HG03039 (cell line): ENCODE results near the gene TRPM3.

ENCODE experiments used
- ATAC-seq: cut with Tn5 transposase; IDR thresholded peaks from one replicate; pipeline ENCODE4 v1.9.1; 2021; ENCODE audit warnings: mild to moderate bottlenecking, moderate library complexity; ENCODE audit not compliant: unreplicated experiment

Gene TRPM3

DNA sequence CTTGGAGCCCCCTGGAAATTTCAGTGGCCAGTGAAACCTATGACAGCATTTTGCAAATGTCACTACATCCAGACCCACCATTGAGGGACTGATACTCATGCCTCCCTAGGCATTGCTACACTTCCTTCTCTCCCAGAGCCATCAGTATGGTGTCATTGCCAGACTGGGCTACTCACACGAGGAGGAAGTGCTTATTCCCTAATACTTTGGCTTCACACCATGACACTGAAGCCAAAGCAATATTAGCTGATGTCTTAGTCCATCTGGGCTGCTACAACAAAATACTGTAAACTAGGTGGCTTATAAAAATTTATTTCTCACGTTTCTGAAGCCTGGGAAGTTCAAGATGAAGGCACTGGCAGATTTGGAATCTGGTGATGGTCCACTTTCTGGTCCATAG, 22.6 kb downstream of the TRPM3 start:
- ATAC-seq: no peak

DNA sequence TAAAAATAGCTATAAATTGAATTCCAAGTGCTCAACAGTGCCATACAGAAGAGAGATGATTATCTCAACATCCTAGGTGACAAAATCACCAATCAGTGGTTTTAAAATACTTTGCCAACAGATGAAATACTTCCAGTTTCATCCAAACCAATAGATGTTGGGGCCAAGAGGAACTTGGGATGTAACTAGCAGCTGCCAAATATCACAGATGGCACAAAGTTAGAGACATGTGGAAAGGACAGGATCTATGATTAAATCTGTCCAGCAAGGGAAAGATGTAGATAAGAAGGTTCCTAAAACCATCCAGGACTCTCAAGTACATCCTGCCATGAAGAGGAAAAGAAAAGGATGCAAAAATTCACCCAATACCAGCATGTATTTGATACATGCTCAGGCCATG, 23.8 kb downstream of the TRPM3 start:
- ATAC-seq: no peak

DNA sequence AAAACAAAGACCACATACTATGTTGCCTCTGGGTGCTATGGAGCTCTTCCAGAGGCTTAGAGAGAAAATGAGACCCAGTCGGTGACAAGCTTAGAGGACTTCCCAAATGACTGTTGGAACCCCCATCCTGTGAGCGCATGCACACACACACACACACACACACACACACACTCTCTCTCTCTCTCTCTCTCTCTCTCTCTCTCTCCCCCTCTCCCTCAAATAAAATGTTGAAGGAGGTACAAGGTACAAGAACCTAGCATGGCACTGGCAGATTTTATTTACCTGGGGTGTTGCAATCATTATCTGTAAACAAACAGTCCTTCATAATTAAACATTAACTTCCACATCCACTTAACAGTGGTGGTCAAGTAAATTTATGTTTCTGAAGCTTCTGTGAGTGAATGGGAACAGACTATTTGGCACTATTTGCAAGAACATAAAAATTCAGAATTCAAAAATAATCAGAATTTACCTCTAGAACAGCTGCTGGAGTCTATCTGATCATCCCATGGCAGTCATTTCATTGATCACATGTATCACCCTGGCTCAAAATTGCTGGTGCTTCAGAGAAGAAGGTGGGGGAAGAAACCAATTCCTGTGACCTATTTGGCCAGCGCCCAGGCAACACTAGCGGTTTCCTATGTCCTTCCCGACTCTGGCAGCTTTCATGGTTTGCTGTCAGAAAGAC, 24.9 kb downstream of the TRPM3 start:
- ATAC-seq: no peak

DNA sequence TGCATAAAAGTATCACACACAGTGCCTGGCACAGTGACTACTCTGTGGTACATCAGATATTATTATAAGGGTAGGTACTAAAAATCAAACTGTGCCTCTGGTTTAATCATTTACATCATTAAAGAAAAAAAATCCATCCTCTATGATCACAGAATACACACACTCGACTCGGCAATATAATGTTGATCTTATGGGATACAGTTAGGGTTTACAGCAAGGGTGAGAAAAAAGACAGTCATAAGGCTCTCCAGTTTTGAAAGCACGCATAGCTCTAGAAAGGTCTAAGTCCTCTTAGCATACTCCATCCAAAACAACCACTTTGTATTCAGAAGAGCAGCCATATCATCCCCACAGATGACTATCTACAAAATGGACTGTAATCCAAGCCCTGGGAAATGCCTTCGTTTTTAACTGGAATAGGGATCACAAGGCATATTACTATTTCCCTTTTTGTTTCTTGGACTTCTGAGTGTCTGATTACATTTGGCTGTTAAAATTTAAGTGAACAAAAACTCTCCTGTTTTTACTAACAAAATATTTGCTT, 26.6 kb downstream of the TRPM3 start:
- ATAC-seq: no peak

DNA sequence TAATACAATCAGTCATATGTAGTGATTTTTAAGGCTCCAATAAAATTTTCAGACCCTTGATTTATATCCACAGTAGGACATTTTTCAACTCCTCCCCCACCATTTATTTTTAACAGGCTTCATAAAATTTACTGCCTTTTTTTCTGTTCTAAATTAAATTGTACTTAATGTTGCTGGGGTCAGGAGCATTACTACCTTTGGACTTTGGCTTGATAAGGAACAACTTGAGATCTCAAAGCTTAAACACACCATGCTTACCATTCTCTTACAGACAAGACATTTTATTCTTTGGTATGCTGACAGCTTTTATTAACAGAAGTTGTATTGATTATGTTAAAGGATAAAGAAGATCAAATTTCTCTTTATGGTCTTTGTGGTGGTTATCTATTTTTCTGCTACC, 30.5 kb downstream of the TRPM3 start:
- ATAC-seq: no peak

DNA sequence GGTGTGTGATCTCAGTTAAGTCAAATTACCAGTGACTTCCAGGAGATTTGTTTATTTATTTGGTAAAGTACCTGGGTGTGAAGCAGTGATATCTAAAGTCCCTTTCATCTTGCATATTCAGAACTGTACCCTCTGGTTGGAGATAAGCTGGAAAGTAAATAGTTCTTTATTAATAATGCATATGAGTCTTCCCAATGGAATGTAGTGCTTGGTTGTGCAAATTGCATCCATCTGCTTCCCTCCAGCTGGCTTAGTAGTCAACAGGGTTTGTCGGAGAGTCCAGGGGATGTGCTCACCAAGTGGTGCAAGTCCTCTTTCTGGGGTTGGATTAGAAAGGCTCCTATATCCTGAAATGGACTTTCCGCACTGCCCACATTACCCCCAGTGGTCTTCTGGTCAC, 42.0 kb downstream of the TRPM3 start:
- ATAC-seq: no peak

DNA sequence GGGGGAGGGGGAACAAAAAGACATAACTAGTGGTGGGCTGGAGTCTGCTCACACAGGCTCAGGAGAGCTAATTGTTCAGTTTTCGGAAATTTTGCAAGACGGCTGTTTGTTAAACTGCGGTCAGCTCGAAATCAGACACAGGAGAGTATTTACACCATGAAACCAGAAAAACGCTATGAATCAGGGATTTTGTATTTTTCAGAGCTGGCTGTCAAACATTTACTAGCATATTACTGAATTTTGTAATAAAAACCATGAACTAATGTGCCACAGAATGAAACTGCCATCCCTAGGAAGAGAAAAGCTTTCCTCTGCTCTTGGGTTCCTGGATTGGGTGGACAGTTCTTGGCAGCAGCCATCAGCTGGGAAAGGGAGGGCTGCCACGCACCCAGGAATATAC, 45.3 kb downstream of the TRPM3 start:
- ATAC-seq: no peak

DNA sequence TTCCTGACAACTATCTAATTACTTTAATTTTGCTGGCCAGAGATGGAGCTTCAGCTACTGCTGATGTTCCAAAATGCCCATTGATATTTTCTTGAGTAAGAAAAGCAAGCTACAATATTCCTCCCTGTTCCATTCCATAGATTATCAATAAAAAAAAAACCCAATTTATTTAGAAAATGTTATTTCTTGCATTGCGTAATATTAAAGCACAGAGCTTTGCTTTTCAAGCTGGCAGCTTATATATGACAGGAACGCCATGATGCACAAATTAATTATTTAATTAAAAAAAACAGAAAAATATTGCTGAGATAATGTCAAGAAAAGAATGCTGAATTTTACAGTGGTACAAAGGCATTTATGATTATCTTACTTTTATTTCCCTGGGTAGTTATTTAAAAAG, 47.9 kb downstream of the TRPM3 start:
- no peak for ATAC-seq

DNA sequence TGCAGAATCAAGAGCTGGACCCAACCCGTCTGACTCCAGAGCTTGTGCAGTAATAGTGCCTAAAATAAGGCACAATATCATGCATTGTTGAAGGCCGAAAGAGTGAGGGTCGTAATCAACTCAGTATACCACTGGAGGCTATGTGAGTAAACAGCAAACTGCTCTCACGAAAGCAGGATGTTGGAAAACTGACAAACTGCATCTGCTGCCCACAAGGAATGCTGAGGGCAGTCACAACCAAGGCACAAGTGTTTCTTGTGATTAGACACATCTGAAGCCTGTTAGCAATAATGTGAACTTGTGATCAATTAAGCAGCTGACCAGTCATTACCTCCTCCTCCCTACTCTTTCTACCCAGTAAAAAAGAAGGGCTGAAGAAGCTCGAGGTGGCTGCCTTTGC, 48.8 kb downstream of the TRPM3 start:
- ATAC-seq: no peak

DNA sequence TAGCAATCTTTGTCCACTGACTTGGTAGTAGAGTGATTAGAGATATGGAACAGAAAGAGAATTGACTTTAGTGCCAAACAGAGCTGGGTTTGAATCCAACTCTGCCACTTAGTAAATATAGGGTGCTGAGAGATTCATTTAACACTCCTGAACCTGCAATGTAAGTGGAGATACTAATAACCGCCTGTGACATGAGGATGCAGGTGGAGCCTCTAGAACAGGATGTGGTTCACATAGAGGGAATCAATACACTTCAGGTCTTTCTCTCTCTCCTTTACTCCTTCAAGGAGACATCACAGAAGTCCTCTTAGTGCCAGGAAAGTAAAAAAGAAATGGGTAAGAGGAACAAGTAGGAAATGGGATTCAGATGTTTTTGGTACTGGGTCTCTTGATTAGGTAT, 49.8 kb downstream of the TRPM3 start:
- ATAC-seq: no peak

DNA sequence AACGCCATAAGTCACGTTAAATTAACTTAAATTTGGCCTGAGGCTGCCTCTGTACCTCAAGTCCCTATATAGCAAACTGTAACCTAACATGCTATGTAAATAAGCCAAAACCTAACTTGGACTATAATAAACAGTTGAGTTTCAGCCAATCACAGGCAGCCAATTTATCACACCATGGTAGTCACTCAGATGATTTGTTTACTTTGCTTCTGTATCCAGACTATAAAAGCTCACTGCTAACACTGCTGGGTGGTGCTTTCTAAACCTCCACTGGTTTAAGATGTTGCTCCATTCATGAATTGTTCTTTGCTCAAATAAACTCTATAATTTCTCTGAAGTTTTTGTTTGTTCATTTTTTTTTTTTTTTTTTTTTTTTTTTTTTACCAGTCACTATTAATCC, 62.8 kb downstream of the TRPM3 start:
- no peak for ATAC-seq

DNA sequence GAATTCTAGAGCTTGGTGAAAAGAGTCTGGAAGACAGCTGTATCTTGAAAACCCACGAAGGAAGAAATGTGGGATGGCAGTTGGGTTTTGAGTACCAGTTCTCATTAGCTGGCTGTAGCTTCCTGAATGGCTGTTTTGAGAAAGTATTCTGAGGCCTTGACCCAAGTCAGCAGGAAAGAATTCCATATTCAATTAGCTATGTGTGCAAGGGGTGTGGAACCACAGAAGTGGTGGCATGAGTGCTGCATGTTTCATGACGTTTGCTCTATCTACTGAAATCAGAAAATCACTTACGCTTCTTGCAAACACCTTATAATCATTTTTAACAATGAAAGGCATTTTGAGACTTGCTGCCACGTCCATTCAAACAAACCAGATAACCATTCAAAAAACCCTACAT, 69.1 kb downstream of the TRPM3 start:
- no peak for ATAC-seq

DNA sequence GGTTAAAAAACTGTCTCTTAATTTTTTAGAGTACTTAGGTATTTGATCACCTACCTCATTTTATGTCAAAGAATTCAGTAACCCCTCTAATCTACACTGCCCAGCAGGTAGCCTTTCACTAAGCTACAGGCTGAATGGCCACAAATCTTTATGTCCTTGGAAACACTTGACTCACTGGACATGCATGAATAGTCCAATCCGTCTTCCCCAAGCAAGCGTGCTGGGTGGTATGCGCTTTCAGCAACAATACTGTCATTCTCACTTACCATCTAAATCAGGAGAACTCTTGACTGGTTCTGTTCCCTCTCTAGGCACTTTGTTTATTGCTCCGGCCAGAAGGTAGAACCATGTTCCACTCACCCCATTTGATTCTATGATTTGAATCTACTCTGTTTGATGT, 73.1 kb downstream of the TRPM3 start:
- no peak for ATAC-seq

DNA sequence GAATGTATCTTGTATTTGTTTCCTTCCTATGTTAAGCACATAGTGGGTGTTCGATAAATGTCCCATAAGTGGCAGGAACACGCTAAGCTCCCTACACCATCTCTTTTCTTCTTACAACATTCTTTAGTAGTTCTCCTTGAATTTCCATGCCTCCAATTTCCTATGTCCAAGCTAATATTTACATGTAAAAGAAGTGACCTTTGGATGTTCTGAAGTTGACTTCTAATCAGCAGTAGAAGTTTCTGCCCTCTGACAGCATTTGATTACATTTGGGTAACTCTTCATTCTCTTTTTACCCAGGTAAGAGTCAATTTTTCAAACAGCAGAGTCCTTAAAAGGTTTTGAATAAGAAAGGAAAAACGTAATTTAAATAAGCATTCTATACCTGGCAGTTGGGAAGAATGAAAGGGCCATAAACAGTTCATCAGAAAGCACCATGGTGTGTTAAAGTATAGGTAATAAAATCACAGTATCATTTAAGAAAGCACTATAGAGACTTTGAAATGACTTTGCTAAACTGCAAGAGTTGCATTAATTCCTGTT, 78.9 kb downstream of the TRPM3 start:
- ATAC-seq: no peak

DNA sequence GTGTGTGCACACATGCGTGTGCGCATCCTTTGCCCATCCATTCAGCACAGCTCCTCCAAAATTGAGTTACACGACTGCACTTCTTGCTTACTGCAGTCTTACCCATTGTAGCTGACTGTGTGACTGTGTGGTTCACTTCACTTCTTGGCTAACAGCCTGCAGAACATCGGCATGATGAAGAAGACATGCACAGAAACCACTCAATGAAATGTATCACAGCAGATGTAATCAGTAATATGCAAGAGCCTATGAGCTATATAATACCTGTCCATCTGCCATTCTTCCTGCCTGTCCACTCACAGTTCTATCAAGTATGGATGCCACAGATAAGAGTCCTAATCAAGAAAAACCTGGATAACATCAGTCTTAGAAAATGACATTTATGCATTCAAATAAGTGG, 83.9 kb downstream of the TRPM3 start:
- ATAC-seq: no peak

DNA sequence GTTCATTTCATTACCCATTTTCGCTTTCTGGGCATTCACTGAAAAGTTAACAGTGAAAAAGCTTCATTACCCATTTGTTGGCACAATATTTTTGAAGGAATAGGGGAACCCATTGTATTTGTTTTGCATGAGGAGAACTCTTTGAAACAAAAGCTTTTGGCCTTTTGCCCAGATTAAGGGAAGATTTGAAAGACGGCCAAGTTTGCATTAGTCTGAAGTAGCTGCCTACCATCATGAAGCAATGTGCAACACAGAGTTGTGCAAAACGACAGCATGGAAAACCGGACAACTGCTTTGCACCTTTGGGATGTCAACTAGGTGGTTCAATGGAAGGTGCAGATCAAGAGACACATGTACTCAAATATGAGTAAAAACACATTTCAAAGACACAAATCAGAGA, 84.9 kb downstream of the TRPM3 start:
- no peak for ATAC-seq

DNA sequence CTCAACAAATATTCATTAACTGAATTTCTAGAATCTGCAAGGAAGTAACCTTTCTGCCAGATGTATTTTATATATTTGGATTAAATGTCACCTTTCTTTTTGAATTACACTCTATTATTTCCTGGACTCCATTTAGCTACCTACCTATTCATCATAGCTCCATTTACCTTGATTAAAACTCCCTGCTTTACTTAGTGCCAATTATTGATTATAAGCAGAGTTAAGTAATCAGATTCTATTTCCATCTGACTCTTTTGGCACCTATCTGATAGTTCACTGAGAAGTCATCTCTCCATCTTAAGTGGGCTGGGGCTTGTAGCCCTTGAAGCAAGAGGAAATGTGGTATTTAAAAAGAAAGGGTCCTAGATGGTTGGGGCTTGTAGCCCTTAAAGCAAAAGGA, 88.6 kb downstream of the TRPM3 start:
- no peak for ATAC-seq

DNA sequence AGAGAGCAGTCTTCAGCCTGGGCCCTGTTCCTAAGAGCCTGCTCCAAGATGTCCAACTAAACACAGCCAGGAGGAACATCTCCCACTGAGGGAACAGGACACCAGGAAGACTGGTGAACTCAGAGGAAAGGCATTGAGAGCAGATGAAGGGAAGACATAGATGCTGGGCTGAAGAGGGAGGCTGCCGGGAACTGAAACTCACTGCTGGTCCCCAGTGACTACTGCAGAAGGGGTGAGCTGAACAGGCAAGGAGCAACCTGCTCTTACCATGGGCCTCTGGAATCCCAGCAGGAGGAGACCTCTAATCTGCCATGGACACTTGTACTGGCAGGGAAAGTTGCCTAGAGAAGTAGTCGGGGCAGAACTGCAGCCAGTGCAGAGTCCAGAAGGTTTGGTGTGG, 95.7 kb downstream of the TRPM3 start:
- ATAC-seq: no peak

DNA sequence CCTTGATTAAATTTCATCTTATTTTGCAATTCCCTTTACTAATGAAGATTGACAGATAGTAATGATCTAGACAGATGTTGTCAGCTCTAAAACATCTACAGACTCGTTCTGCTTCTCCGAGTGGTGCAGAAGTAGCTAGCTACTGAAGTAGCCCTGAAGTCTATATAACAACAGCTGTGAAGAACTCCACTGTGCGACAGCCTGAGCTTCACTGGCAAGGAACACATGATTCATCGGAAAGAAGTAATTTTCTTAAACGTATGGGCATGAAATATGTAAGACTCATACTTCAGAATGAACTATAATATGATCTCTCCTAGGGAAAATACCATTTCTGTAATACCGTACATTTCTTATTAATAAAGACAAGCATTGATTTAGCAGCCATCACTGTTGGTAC, 96.2 kb downstream of the TRPM3 start:
- ATAC-seq: no peak

DNA sequence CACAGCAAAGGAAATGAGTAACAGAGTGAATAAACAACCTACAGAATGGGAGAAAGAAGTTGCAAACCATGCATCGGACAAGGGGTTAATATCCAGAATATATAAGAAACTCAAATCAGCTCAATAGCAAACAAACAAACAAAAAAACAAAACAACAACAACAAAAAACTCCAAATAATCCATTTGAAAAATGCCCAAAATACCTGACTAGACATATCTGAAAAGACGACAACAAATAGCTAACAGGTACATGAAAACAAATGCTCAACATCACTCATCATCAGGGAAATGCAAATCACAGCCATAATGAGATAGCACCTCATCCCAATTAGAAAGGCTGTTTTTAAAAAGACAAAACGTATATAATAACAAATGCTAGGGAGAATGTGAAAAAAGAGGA, 111.2 kb downstream of the TRPM3 start:
- no peak for ATAC-seq

DNA sequence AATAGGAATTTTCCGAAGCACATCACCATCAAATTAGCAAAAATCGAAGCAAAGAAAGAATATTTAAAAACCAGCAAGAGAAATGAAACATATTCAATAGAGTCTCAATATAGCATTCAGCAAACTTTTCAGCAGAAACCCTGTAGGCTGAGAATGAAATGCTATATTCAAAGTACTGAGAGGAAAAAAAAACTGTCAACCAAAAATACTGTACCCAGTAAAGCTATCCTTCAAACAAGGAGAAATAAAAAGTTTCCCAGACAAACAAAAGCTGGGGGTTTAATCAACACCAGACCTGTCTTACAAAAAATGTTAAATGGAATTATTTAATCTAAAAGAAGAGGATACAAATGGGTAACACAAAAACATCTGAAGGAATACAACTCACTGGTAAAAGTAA, 116.0 kb downstream of the TRPM3 start:
- ATAC-seq: no peak

DNA sequence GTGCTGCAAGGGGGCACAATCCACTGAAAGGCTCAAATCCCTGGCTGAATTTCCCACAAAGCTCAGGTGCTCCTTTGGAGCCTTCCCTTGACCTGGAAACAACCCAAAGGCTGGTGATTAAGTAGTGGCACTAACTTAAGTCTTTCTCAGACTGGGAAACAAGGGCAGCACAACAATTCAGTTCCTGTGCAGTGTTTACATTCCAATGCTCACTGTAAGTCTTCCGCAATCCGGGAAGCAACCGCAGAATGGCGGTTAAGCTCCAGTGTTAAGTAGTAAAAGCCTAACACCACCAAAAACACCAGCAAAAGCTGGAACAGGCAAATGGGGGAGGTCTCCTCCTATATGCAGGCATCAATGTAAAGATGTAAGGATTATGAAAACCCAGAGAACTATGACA, 117.2 kb downstream of the TRPM3 start:
- no peak for ATAC-seq

DNA sequence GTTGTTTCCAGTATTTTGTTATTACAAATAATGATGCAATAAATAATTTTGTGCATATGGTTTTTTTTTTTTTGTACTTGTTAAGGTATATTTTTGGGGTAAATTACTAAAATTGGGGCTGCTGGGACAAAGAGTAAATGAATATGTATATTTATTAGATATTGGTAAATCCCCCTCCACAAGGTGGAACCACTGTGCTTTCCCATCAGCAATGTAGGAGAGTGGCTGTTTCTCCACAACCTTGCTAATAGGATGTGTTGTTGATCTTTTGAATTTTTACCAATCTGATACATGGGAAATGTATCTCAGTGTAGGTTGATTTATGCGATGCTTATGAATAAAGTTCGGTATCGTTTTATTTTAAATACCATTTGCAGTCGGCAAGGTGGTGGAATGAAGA, 118.1 kb downstream of the TRPM3 start:
- no peak for ATAC-seq
